Renal cortex interstitium (tissue), 11 donors: ENCODE data around the gene ST6GALNAC4. TPM values are rescaled to one million over a fixed set of nuclear protein-coding genes. Genes with fewer than 3 reads are reported as not detected.

Experiments
- DNase-seq, 11 donors: peaks; one replicate each; pipeline ENCODE4 v3.0.0-alpha.2; 2013; ENCODE audit warnings: low read depth in 9 of 11, low spot score in 4 of 11; ENCODE audit errors: extremely low read depth in 1 of 11
- polyA plus RNA-seq, 3 donors: library from polyadenylated mRNA; unstranded; fragments of 120-200 nt; gene quantifications; one replicate each; pipeline ENCODE4 v1.2.1, GENCODE V29; 2013; ENCODE audit not compliant: insufficient read length in 3 of 3

Gene ST6GALNAC4
- polyA plus RNA-seq, 3 donors = 9.8 to 16.3 (median 13.1) TPM

DNA sequence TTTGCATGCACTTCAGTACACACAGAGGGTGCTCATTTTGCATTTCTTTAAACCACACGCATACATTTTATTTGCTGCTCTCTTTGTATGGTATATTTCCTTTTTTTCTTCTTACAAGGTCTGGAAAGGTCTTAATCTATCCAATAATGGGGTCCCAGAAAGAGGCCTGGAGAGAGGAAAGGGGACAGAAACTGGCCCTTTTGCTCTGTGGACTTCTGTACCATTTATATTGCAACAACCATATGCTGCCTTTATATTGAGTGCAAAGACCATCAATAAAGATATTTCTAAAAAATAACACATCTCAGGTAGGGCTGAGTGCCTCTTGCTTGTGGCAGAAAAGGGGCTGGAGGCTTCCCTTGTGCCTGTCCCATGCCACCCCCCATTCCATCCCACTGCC, 36.3 kb upstream of the ST6GALNAC4 start:
- DNase-seq = no peak

DNA sequence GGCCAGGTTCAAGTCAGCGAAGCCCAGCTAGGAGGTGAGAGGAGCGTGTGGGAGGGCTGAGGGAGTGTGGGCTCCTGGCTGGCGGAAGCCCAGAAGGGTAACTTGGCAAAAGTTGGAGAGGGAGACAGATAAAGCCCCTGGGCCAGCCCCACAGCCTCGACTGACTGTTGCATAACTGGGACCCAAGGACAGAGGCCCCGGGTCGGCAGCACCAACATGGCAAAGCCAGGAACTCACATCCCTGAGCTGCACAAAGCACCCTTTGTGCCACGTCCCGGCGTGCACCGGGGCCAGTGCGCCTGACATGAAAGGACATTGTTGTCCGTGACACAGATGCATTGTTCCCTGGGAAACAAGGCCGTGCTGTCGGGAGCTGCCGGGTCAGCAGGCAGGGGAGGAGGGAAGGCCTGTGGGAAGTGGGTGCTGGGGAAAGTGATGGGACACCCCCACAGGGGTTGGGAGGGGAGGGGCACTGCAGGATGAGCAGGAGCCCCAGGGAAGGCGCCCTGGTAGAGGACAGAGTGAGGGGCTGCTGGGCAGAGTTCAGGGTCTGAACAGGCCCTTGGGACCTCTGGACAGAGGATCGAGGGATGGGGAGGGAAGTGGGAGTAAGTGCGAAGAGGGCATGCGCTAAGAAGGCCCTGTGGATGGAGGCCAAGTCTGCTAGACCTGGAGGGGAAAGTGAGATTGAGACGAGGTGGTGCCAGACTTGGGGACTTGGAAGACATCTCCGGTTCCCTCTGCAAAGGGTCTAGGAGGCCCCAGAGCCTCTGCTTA, 33.9 kb upstream of the ST6GALNAC4 start:
- no peak for DNase-seq

GRCh38 chr9:127949827-127950512, 33.1 kb upstream of the ST6GALNAC4 start:
- DNase-seq = no peak

DNA sequence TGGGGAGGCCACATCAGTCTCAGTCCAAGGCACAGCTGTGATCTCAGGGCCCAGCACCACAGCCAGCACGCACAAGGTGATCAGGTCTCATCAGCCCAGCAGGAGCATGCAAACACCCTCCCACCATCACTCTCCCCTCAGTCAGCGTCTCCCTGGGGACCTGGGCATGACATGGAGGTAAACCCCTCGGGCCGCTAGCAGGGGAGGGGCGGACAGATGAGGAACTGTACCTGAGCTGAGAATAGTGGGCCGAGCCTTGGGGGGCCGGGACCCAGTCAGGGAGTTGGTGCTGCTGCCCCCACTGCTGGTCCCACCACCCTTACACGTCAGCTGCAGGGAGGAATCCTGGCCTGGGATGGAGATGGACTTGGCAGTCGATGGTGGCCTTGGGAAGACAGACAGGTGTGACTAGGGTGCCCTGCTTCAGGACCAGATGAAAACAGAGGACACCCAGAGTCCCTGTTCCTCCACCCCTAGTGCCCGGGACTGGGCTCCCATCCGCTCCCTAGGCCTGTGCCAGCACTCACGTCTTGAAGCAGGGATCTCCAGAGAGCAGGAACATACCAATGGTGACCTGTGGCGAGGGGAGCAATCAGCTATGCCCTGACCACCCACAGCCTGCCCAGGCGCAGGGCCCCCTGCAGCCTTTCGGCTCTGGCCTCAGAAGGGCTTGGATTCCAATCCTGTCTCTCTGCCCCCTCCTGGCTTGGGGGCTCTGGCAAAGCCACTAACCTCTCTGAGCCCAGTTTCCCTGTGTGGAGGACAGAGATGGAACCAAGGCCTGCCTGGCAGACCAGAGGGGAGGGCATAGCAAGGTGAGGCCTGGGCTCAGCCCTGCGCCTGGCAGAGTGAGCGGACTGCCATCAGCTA, 31.2 kb upstream of the ST6GALNAC4 start:
- DNase-seq = no peak

DNA sequence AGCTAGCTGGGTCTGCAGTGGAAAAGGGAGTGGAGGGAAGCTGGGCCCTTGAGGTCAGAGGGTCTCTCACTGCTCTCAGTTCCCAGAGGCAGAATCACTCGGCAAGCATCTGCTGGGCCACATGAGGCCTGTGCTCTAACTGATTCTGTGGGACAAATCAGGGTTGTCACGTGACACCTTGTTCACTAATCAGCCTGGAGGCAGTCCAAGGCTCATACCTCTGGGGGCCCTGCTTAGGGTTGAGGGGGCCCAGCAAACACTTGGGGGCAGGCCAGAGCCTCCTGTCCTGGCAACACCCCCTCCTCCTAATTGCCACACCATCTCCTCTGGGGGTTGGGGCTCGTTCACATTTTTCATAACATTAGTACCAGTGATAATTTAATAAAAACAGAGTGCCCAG, 29.9 kb upstream of the ST6GALNAC4 start:
- no peak for DNase-seq

DNA sequence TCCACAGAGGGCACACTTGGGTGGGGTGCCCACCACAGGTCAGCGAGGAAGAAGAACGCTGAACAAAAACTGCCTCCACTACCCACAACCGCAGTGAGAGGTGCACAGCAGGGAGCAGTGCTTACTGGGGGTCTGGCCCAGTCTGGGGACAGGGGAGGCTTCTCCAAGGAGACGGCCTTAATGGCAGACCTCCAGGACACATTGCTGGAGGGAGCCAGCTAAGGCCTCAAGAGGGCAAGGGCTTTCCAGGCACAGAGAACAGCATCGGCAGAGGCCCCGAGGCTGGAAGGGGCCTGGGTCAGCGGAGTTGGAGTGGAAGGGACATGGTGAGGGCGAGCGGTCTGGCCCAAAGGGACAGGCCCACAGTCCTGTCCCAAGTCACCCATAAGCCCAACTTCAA, 29.1 kb upstream of the ST6GALNAC4 start:
- DNase-seq = no peak

- no peak for DNase-seq
These were observed 28.5 kb upstream of the ST6GALNAC4 start for GRCh38 chr9:127945338-127945737.

GRCh38 chr9:127944586-127945218, 27.9 kb upstream of the ST6GALNAC4 start:
- DNase-seq = no peak

- no peak for DNase-seq
These were observed 26.9 kb upstream of the ST6GALNAC4 start for GRCh38 chr9:127943731-127944144.

- DNase-seq = no peak
These were observed 26.3 kb upstream of the ST6GALNAC4 start for GRCh38 chr9:127943011-127943662.

- no peak for DNase-seq
These were observed 25.6 kb upstream of the ST6GALNAC4 start for GRCh38 chr9:127942216-127943010.

DNA sequence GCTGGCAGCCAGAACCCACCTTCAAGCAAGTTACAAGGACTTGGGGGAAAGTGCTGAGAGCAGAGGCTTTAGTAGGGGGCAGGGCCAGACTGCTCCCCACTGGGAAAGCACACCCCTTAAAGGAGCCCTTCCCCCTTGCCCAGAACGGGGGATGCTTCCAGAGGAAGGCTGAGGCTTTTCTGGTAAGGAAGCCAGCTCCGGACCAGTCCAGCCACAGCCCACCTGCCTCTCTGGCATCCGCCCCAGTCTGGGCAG, 25.0 kb upstream of the ST6GALNAC4 start:
- DNase-seq = no peak

DNA sequence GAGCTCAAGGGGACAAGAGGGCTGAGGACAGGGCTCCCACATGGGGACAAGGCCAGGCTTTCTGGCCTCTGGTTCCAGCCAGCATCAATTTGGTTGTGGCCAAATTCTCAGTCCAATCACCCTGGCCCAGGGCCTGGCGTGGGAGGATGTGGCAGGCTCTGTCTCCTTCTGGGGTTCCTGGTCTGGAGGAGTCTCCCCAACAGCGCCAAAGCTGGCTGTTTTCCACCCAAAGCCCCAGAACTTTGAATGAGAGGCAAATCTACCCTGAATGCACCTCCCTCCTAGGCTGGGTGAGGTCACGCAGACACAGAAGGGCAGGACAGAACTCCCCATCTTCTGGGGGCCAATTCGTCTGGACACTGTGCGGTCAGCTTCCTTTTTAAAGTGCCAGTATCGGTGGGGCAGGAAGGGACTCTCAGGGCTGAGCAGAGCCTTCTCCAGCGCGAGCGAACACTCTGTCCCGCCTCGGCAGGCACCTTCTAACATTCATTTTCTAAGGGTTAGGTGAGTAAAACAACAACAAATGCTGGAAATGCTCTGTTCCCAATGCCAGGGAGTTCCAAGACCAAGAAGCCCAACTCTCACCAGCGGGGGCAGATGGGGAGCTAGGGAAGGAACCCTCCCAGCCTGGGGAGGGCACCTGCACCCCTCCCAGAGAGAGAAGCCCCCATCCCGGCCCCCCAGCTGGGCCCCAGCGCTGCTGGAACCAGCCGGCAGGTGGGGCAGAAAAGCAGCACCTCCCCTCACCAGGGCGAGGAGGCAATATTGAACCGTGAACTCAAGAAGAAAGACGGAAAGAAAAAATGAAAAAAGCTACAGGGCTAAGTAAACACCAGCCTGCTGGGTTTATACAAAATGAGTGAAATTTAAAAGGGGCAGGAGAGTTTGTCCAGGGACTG, 24.5 kb upstream of the ST6GALNAC4 start:
- DNase-seq = no peak

GRCh38 chr9:127940593-127940992, 23.8 kb upstream of the ST6GALNAC4 start:
- no peak for DNase-seq

- no peak for DNase-seq
These were observed 21.5 kb upstream of the ST6GALNAC4 start for GRCh38 chr9:127938298-127938690.

DNA sequence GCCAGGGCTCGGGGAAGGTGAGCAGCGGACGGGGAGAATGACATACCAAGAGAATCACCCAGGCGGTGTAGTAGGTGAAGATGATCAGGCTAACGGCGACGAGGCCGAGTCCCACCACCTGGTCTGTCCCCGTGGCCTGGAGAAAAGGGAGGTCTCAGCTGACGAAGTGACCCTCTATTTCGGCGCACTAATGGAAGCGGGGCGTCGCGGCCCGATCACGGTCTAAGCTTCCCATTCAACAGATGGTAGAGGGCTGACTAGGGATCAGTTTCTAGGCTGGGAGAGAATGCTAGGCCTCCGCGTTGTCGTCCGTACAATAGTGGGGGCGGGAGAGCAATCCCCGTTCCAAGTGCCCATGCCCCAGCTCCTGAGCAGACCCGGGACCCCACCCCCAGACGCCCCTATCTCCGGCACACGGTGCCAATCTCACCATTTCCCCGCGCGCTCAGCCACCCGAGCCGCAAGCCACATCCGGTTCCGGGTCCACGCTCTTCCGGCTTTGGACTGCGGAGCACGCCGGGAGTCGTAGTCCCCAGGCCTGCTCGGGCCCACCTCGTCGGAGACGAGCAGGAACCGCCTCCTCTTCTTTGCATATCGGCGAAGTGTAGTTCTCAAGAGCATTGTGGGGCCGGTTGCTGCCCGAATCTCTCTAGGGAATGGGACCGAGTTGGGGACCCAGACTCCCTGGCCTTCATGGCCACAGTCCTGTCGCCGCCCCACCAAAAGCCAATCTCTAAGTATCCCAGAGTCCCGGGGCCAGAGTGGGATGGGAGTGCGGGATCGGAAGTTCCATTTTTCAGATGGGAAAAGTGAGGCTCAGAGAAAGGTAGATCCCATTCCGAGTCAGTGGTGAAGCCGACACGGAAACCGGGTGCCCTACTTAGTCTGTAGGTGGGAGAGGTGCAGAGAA, 20.8 kb upstream of the ST6GALNAC4 start, which contains the start of gene DPM2:
TSS of gene DPM2 (minus strand) at position 467 of the 910 bp plus-strand sequence. CDS start at position 433, 34 bp downstream.
- DNase-seq = peak in 9 of 11 donors; percentile 68 to 85 (median 81)
